GM19467 (cell line): ENCODE data around the gene DEFB121.
"Not testable (repeated sequence)": the region's sequence is repeated elsewhere in the genome, so short reads cannot be mapped to it uniquely, and the experiment has no call there.

Source experiments
- ATAC-seq: cut with Tn5 transposase; IDR thresholded peaks from one replicate; pipeline ENCODE4 v1.9.1; 2021; ENCODE audit warnings: mild to moderate bottlenecking, moderate library complexity; ENCODE audit not compliant: unreplicated experiment

The DEFB121 gene

DNA sequence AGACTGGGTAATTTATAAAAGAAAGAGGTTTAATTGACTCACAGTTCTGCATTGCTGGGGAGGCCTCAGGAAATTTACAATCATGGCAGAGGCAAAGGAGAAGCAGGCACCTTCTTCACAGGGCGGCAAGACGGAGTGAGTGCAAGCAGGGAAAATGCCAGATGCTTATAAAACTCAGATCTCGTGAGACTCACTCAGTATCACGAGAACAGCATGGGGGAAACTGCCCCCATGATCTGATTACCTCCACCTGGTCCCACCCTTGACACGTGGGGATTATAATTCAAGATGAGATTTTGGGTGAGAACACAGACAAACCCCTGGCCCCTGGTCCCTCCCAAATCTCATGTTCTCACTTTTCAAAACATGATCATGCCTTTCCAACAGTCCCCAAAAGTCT, 41.7 kb downstream of the DEFB121 start:
- not testable (repeated sequence) for ATAC-seq

DNA sequence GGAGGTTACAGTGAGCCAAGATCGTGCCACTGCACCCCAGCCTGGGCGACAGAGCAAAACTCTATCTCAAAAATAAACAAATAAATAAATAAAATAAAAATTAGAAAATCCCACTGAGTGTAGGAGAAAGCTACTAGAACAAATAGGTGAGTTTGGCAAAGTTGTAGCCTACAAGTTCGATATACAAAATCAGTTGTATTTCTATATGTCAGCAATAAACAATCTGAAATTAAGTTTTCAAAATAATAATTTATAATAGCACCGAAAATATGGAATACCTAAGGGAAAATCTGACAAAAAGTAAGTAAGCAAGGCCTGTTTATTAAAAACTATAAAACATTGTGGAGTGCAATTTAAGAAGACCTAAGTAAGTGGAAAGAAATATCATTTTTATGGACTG, 42.7 kb downstream of the DEFB121 start:
- ATAC-seq, result no peak

DNA sequence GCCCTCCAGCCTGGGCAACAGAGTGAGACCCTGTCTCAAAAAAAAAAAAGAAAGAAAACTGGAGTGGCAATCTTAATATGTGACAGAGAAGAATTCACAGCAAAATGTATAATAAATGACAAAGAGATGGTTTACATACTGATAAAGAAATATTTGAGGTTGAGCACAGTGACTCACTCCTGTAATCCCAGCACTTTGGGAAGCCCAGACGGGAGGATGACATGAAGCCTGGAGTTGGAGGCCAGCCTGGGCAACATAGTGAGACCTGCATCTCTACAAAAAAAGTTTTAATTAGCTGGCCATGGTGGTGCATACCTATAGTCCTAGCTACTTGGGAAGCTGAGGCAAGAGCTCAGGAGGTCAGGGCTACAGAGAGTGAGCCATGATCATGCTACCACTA, 50.0 kb downstream of the DEFB121 start:
- no peak for ATAC-seq
